Measurements from ENCODE around the gene CALML3.

Gene CALML3

GRCh38 chr10:5563321-5563961 lies 38.7 kb downstream of the CALML3 start:
- Mint-ChIP-seq H3K4me3 (no peak overlapping the region), H3K9me3 (no peaks in the 10 kb centered on the region), H3K27me3 (peaks cover 16% of the 10 kb centered on the region), H3K36me3 (no peaks in the 10 kb centered on the region), H3K27ac (no peak overlapping the region), H3K4me1 (peaks cover 3% of the 10 kb centered on the region)
- ATAC-seq (ENCODE audit: low read depth) (no peak), DNase-seq (ENCODE audit: low spot score in 2 of 2) (no peak)

- Mint-ChIP-seq H3K4me3 (no peak overlapping the region), H3K27ac (no peak overlapping the region), H3K4me1 (peaks cover 3% of the 10 kb centered on the region), H3K27me3 (peaks cover 19% of the 10 kb centered on the region), H3K9me3 (peaks cover 3% of the 10 kb centered on the region), H3K36me3 (no peaks in the 10 kb centered on the region)
- ATAC-seq (ENCODE audit: low read depth) = no peak
- DNase-seq (ENCODE audit: low spot score in 2 of 2) = no peak
These were observed 39.3 kb downstream of the CALML3 start for GRCh38 chr10:5563991-5564536.

GRCh38 chr10:5564537-5565204 lies 39.9 kb downstream of the CALML3 start:
- no peak for ATAC-seq (ENCODE audit: low read depth)
- peaks cover 3% of the 10 kb centered on the region for H3K9me3 Mint-ChIP-seq

GRCh38 chr10:5565205-5565545 lies 40.4 kb downstream of the CALML3 start:
- H3K9me3 Mint-ChIP-seq = peaks cover 3% of the 10 kb centered on the region
- no peaks in the 10 kb centered on the region for H3K36me3 Mint-ChIP-seq
- no peak overlapping the region for H3K27ac Mint-ChIP-seq
- H3K4me3 Mint-ChIP-seq = no peak overlapping the region
- DNase-seq (ENCODE audit: low spot score in 2 of 2) (no peak), ATAC-seq (ENCODE audit: low read depth) (no peak)
- peaks cover 19% of the 10 kb centered on the region for H3K27me3 Mint-ChIP-seq
- peaks cover under 1% of the 10 kb centered on the region for H3K4me1 Mint-ChIP-seq

More at GRCh38 chr10:5564537-5565204, 39.9 kb downstream of the CALML3 start:
- Mint-ChIP-seq H3K27ac (no peak overlapping the region), H3K4me3 (no peak overlapping the region), H3K4me1 (peaks cover 3% of the 10 kb centered on the region), H3K27me3 (peaks cover 21% of the 10 kb centered on the region), H3K36me3 (no peaks in the 10 kb centered on the region)
- DNase-seq (ENCODE audit: low spot score in 2 of 2) = no peak

- H3K4me3 Mint-ChIP-seq = no peak overlapping the region
These were observed 41.2 kb downstream of the CALML3 start for GRCh38 chr10:5565671-5566581.

GRCh38 chr10:5566614-5567013 lies 41.9 kb downstream of the CALML3 start:
- peaks cover 18% of the 10 kb centered on the region for H3K27me3 Mint-ChIP-seq
- H3K4me1 Mint-ChIP-seq = no peaks in the 10 kb centered on the region
- peaks cover 3% of the 10 kb centered on the region for H3K9me3 Mint-ChIP-seq
- H3K27ac Mint-ChIP-seq = no peak overlapping the region
- H3K36me3 Mint-ChIP-seq = no peaks in the 10 kb centered on the region
- DNase-seq (ENCODE audit: low spot score in 2 of 2) = no peak
- ATAC-seq (ENCODE audit: low read depth) = no peak
- H3K4me3 Mint-ChIP-seq = no peak overlapping the region

More at GRCh38 chr10:5565671-5566581, 41.2 kb downstream of the CALML3 start:
- Mint-ChIP-seq H3K27ac (no peak overlapping the region), H3K4me1 (no peaks in the 10 kb centered on the region), H3K27me3 (peaks cover 18% of the 10 kb centered on the region), H3K9me3 (peaks cover 3% of the 10 kb centered on the region), H3K36me3 (no peaks in the 10 kb centered on the region)
- no peak for DNase-seq (ENCODE audit: low spot score in 2 of 2)
- no peak for ATAC-seq (ENCODE audit: low read depth)

GRCh38 chr10:5567477-5567876 lies 42.7 kb downstream of the CALML3 start:
- DNase-seq (ENCODE audit: low spot score in 2 of 2) = no peak
- no peak for ATAC-seq (ENCODE audit: low read depth)
- no peak overlapping the region for H3K4me3 Mint-ChIP-seq
- no peaks in the 10 kb centered on the region for H3K4me1 Mint-ChIP-seq
- no peak overlapping the region for H3K27ac Mint-ChIP-seq
- peaks cover 3% of the 10 kb centered on the region for H3K9me3 Mint-ChIP-seq
- peaks cover 14% of the 10 kb centered on the region for H3K27me3 Mint-ChIP-seq
- no peaks in the 10 kb centered on the region for H3K36me3 Mint-ChIP-seq

GRCh38 chr10:5568984-5569383 lies 44.2 kb downstream of the CALML3 start:
- Mint-ChIP-seq H3K36me3 (no peaks in the 10 kb centered on the region), H3K4me1 (no peaks in the 10 kb centered on the region), H3K27me3 (peaks cover 15% of the 10 kb centered on the region), H3K9me3 (peaks cover 3% of the 10 kb centered on the region), H3K27ac (no peak overlapping the region), H3K4me3 (no peak overlapping the region)
- no peak for ATAC-seq (ENCODE audit: low read depth)
- no peak for DNase-seq (ENCODE audit: low spot score in 2 of 2)

GRCh38 chr10:5569568-5569967 lies 44.8 kb downstream of the CALML3 start:
- ATAC-seq (ENCODE audit: low read depth) = no peak
- H3K4me3 Mint-ChIP-seq = no peak overlapping the region

GRCh38 chr10:5570007-5570655 lies 45.4 kb downstream of the CALML3 start:
- Mint-ChIP-seq H3K9me3 (peaks cover 3% of the 10 kb centered on the region), H3K27ac (no peak overlapping the region), H3K4me3 (no peak overlapping the region), H3K27me3 (peaks cover 10% of the 10 kb centered on the region), H3K4me1 (peaks cover 2% of the 10 kb centered on the region), H3K36me3 (no peaks in the 10 kb centered on the region)
- DNase-seq (ENCODE audit: low spot score in 2 of 2) = no peak
- ATAC-seq (ENCODE audit: low read depth) = no peak

More at GRCh38 chr10:5569568-5569967, 44.8 kb downstream of the CALML3 start:
- Mint-ChIP-seq H3K27ac (no peak overlapping the region), H3K36me3 (no peaks in the 10 kb centered on the region), H3K4me1 (no peaks in the 10 kb centered on the region), H3K9me3 (peaks cover 3% of the 10 kb centered on the region), H3K27me3 (peaks cover 11% of the 10 kb centered on the region)
- DNase-seq (ENCODE audit: low spot score in 2 of 2) = no peak

- Mint-ChIP-seq H3K9me3 (peaks cover 3% of the 10 kb centered on the region), H3K4me3 (no peak overlapping the region), H3K27me3 (peaks cover 11% of the 10 kb centered on the region), H3K27ac (no peak overlapping the region), H3K4me1 (peaks cover 5% of the 10 kb centered on the region), H3K36me3 (no peaks in the 10 kb centered on the region)
- no peak for DNase-seq (ENCODE audit: low spot score in 2 of 2)
- no peak for ATAC-seq (ENCODE audit: low read depth)
These were observed 46.4 kb downstream of the CALML3 start for GRCh38 chr10:5570979-5571810.

- Mint-ChIP-seq H3K9me3 (peaks cover 3% of the 10 kb centered on the region), H3K36me3 (no peaks in the 10 kb centered on the region), H3K4me1 (peaks cover 8% of the 10 kb centered on the region), H3K27me3 (peaks cover 12% of the 10 kb centered on the region), H3K27ac (no peak overlapping the region), H3K4me3 (no peak overlapping the region)
- DNase-seq (ENCODE audit: low spot score in 2 of 2) (no peak), ATAC-seq (ENCODE audit: low read depth) (no peak)
These were observed 47.1 kb downstream of the CALML3 start for GRCh38 chr10:5571826-5572225.

All from memory B cell (primary cell).